GM19351 (cell line): ENCODE results near the gene STYK1.
"Not testable (repeated sequence)": the region's sequence is repeated elsewhere in the genome, so short reads cannot be mapped to it uniquely, and the experiment has no call there.

Experiments
- ATAC-seq: cut with Tn5 transposase; IDR thresholded peaks from one replicate; pipeline ENCODE4 v1.9.1; 2021; ENCODE audit warnings: mild to moderate bottlenecking, moderate library complexity; ENCODE audit not compliant: unreplicated experiment

Gene STYK1

DNA sequence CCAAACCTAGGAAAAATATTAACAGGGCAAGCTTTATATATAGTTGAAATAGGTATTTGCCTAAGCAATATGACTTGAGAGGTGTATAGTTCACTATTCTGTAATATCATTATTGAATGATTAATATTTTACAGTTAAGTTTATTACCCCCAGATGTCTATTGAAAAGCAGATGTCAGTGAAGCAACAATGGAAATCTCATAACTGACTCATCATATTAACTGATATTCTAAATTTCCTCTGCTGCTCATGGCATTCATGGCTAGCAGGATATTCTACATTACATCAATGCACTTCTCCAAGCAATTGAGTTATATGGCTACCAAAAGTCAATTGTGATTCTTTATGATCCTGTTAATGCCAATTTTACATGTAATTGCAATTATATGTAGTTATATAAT lies 50.7 kb downstream of the STYK1 start:
- ATAC-seq = no peak

DNA sequence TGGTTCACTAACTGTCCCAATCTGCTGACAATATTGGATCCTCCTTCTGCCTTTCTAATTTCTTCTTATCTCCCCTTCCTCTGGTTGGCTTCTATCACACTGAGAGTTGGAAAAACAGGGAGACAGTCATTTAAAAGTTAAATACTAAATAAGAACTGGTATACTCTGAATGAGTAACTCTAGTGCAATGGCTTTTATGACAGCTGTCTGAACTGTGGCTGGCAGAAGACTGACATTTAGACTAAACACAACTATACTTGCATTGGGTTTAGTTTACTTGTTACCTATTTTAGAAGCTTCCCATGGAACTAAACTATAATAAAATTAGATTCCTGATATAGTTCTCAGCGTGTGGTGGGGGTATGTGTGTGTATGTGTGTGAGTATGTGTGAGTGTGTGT lies 52.6 kb downstream of the STYK1 start:
- no peak for ATAC-seq

DNA sequence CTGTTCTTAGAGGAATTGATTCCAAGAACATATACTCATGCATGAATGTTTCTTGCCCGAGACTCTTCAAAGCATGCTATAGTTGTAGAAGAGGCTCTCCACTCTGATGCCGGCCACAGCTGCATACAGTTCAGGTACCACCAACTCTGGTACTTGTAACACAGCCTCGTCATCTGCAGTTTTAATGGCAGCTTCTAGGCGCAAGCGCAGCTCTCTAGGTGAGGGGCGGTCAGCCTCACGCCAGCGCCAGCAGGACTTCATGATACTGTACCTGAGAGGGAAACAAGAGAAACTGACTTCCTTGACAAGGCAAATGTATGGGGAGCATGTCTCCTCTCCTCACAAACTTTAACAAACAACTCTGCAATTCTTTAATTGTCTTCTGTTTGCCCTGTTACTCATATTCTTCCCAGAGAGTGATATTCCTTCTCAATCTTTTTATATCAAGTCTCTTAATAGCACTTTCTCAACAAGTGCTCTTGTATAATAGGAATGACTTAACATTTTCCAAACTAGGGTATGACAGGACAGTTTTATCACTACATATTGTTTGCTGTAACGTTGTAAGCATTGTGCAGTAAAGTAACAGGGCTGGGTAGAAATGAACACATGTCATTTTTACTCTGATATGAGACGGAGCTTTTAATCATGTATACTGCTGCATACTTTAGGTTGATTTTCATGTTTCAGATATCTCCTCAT lies 53.6 kb downstream of the STYK1 start:
- no peak for ATAC-seq

GRCh38 chr12:10618338-10618987 lies 55.4 kb downstream of the STYK1 start:
- no peak for ATAC-seq

- no peak for ATAC-seq
Observed at GRCh38 chr12:10617863-10618262, 56.0 kb downstream of the STYK1 start.

DNA sequence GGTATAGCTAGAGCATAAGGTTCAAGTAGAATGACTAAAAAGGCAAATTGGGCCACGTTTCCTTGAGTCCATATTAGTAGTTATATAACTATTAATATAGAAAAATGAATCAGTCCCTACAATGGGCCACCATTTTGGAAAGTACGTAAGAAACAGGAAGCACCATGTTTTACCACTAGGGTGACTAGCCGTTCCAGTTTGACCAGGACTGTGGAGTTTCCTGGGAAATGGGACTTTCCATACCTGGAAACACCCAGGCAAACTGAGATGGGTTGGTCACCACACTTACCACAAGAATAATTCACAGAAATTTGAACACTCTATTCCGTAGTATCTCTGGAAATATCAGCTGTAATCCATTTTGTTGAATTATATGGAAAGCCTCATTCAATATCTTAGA lies 58.3 kb downstream of the STYK1 start:
- ATAC-seq = no peak

DNA sequence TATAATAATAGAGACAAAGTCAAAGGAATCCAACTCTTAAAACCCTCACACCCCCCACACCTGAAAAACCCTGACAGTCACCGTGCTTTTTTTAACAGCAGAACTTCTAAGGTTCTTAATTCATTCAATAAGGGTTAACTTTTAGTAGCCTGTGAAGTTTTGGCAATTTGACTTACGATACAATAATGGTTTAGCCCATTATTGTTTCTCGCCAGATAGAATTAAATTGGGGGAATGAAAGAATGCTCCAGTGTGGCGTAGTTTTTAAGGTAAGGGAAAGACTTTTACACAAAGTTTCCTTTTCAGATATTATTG lies 59.8 kb downstream of the STYK1 start:
- peak; percentile 29 for ATAC-seq

DNA sequence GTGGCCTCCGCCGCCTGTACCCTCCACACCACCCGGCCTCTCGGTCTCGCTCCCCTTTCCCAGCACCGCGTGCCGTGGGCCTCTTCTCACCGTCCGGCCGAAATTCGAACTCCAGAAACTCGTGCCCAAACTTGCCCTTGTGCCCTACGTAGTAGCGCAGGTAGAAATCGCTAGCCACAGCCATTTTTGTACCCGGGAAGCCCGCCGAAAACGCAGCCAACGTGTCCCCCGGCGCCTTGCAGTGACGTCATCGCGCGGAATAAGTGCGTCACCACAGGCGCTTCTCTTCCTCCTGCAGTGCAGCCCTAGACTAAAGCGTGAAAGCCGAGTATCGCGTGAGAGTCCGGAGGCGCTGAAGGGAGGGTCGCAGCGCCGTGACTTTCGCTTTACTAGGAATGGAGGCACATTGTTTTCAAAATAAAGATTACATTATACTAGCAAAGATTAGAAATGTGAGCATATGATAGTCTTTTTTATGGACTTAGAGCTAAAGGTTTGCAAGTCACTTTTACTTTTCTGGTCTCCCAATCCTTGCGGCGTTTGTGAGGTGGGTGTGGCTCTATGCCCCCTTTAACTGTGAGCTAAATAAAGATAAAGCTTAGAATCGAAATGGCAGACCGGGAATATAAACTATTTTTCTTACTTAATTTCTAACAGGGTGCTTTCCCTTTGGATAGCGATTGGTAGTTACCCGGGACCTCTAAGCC lies 60.4 kb downstream of the STYK1 start, which contains the start of gene MAGOHB:
MAGOHB (minus strand) TSS at position 261 of the 707 bp plus-strand sequence; CDS start at position 184, 77 bp downstream.
- ATAC-seq = peak; percentile 93

- peak; percentile 14 for ATAC-seq
Observed at GRCh38 chr12:10612984-10613348, 60.9 kb downstream of the STYK1 start.

DNA sequence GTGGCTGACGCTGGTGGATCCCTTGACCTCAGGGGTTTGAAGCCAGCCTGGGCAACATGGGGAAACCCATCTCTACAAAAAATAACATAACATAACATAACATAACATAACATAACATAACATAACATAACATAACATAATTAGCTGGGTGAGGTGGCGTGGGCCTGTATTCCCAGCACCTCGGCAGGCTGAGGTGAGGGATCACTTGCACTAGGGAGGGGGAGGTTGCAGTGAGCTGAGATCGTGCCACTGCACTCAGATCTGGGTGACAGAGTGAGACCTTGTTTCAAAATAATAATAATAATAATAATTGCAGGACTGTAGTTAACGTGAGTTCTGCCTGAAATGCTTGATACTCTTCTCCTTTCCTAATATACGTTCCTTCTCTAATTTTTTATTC lies 61.7 kb downstream of the STYK1 start:
- no peak for ATAC-seq

DNA sequence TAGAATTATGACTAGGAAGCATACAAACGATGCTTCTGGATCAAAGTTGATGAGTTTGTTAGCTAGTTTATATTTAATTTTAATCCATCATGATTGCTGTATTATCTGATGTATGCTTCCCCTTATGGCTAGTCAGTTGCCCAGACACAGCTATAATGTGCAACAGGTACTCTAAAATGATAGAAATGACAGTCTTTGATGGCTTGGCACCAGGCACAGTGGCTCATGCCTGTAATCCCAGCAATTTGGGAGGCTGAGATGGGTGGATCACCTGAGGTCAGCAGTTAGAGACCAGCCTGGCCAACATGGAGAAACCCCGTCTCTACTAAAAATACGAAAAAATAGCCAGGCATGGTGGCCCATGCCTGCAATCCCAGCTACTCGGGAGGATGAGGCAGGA lies 62.6 kb downstream of the STYK1 start:
- ATAC-seq = not testable (repeated sequence)

DNA sequence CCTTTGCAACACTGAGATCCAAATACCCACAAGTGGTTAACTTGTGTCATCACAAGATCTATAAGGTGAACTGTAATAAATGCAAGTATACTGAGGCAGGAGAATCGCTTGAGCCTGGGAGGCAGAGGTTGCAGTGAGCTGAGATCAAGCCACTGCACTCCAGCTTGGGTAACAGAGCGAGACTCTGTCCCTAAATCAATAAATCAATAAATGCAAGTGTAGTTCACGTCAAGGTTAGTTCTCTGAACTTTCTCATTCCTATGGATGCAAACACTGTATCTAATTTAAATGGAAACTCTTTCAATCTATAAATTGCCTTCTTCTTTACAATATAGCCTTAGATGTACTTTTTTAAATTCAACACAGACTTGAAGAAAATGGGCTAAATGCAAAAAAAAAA lies 63.7 kb downstream of the STYK1 start:
- no peak for ATAC-seq

GRCh38 chr12:10607885-10608458 lies 65.9 kb downstream of the STYK1 start:
- ATAC-seq = no peak

GRCh38 chr12:10601860-10602259 lies 72.0 kb downstream of the STYK1 start:
- ATAC-seq = no peak

GRCh38 chr12:10600988-10601387 lies 72.9 kb downstream of the STYK1 start:
- no peak for ATAC-seq

- no peak for ATAC-seq
Observed at GRCh38 chr12:10595881-10596280, 78.0 kb downstream of the STYK1 start.

DNA sequence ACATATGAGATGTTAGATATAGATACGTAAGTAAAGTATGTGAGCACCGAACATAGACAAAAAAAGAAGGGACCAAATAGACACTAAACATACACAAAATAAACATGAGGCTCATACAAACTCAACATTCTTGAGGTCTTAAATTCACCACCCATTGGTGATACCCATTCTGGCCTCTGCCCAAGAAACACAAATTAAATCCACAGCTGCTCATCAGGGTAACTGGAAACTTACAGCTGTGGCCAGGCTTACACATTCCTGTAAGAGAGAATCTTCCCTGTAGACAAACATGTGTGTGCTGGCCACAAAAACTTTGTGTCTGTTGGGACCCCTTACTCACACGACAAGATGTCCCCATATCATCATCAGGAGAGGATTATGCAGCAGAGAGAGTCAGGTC lies 82.9 kb downstream of the STYK1 start:
- ATAC-seq = no peak

GRCh38 chr12:10584415-10584814 lies 89.4 kb downstream of the STYK1 start:
- no peak for ATAC-seq

GRCh38 chr12:10582704-10583103 lies 91.1 kb downstream of the STYK1 start:
- ATAC-seq = no peak

GRCh38 chr12:10582133-10582532 lies 91.7 kb downstream of the STYK1 start:
- ATAC-seq = not testable (repeated sequence)

- ATAC-seq = no peak
Observed at GRCh38 chr12:10574307-10574706, 99.5 kb downstream of the STYK1 start.

- ATAC-seq = not testable (repeated sequence)
Observed at GRCh38 chr12:10572021-10572490, 101.8 kb downstream of the STYK1 start.
